HS-5 (cell line): ENCODE measurements around the gene CCNK.

ENCODE experiments used
- DNase-seq: peaks from one replicate; pipeline ENCODE4 v3.0.0-alpha.2; 2012; ENCODE audit warnings: low read depth

Gene CCNK

DNA sequence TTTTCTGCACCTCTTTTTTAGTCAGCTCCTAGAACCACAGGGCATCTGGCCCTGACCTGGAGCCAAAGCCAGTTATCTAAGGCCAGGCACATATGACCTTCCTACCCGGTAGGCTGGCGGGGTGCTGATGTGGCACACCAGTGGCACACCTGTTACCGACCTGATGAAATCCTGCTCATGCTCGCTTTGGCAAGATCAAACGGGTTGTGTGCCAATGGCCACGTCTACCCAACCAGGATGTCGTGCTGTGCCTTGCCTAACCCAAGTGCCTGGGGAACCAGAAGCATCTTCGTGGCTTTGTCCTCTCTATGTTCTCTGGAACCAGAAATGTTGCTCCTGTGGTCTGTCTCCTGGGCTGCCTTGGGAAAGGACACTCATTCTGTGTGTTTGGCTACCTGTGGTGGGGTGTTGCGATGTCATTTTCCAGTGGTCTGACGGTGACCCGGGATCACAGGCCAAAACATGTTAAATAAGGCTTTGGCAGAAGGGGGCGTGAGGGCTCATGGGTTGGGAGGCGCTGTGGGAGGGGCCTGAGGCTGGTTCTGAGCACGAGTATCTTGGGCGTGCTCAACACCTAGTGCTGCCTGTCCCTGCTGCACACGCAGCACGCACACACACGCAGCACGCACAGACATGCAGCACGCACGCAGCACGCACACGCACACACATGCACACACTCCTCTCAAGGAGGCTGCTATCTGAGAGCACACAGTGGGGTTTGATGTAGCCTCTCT, 27.9 kb downstream of the CCNK start:
- DNase-seq = no peak

DNA sequence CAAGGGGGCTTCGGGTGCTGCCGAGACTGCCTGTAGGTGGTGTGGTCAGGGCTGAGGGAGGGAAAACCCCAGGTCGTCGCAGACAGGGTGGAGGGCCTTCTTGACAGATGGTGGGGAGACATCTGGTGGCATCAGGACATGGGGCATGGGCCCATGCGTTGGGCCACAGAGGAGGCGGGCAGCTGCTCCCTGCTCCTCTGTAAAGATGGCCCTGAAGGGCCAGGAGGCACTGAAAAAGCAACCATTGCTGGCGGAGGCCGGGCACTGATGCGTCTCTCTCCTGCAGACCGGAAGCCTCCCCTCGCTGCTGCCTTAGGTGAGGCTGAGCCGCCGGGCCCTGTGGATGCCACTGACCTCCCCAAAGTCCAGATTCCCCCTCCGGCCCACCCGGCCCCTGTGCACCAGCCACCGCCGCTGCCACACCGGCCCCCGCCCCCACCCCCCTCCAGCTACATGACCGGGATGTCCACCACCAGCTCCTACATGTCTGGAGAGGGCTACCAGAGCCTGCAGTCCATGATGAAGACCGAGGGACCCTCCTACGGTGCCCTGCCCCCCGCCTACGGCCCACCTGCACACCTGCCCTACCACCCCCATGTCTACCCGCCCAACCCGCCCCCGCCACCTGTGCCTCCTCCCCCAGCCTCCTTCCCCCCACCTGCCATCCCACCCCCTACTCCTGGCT, 28.8 kb downstream of the CCNK start:
- no peak for DNase-seq

DNA sequence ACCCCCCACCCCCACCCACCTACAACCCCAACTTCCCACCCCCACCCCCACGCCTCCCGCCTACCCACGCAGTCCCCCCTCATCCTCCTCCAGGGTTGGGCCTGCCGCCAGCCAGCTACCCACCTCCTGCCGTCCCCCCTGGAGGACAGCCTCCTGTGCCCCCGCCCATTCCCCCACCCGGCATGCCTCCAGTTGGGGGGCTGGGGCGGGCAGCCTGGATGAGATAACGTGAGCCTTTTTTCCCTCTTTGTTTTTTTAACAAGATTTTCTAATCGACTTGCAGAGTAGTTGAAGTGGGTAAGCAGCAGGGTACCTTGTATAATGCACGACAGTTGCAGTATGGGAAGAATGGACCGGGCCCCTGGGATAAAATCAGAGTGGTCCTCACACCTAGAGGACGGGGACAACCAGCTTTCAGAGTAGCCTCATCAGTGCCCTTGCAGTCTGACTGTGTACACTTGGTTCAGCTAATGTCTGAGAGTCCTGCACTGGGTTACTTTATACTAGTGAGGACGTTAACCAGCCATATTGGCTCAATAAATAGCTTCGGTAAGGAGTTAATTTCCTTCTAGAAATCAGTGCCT, 29.4 kb downstream of the CCNK start:
- no peak for DNase-seq

DNA sequence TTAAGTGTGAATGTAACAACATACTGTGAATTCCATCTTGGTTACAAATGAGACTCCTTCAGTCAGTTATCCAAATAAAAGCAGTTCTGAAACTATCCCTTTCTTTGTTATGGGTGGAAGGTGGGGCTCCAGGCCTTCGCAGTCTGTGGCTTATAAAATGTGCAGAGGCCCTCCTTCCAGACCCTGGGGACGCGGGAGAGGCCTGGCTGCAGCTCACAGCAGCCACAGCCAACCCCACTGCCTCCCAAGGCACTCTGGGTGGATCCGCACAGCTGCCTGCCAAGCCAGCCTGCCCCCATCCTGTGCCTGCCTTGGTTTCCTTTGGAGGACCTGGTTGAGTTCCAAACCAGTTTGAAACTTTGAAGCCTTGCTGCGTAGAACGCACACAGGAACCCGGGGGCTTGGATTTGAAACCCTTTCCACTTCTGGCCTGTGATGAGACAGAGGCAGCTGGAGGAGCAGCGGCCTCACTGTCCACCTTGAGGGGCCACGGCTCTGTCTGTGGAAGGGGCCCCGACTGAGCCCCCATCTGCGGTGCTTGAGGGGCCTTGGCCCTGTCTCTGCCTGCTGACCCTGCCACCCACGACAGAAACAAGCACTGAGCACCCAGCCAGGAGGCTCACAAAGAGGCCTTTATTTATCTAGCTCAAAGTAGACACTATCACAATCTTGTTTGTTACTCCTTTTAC, 30.4 kb downstream of the CCNK start:
- no peak for DNase-seq

DNA sequence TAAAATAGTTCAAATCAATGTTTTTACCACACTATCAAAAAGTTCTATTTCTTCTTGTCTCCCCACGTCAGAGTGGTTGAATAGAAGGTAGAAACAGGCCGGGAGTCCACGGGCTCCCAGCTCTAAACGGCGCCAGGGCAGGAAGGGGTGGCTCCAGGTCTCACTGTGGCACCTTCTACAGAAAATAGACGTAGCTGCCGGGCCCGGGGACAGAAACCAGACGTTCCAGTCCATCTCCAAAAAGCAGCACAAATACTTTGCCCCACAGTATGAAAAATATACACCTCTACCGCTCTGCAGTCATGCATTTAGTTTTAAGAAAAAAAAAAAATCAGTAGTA, 30.9 kb downstream of the CCNK start:
- DNase-seq = no peak

DNA sequence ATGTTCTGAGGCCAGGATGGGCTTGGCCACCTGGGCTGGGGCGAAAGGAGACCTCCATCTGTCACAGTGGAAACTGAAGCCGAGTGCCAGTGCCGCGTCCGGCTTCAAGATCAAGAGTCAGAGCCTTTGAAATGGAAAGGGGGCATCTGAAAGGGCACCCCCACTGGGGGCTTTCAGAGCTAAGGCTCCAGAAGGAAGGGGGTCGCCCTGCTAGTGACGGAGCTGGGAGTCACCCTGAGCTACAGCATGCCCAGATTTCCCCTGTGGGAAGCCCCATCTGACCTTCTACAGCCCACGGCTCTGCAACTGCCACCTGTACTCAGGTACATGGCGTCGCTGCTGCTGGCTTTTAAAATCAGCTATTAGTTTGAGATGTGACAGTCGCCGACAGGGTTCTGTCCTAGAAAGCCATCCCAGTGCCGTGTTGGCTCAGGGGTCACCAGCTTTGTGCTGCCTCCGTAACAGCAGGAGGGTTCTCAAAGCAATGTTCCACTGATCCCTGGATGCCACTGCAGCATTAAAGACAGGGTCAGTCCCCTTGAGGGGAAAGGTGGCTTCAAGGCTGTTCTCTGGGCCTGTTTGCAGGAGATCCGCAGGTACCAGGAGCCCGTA, 31.5 kb downstream of the CCNK start:
- no peak for DNase-seq

DNA sequence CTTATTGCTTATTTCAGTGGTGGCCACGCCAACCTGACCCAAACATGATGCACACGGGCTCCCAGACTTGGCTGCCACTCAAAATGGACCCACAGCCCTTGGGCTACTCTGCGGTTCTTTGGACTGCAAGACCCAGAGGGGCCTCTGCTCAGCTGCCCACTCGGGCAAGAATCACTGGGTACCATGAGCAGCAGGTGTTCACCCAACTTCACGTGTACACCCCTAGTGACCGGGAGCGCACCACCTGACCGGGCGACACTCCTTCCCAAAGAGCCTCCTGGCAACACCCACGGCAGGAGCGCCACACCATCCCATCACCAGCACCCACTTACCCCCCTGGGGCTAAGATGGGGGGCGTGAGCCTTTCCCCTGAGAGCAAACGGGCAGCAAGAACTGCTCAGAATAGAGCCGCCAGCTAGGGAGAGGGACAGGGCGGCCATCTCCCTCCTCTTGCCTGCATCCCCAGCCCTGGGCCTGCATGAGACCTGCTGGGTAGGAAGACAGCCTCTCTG, 32.0 kb downstream of the CCNK start:
- DNase-seq = no peak

DNA sequence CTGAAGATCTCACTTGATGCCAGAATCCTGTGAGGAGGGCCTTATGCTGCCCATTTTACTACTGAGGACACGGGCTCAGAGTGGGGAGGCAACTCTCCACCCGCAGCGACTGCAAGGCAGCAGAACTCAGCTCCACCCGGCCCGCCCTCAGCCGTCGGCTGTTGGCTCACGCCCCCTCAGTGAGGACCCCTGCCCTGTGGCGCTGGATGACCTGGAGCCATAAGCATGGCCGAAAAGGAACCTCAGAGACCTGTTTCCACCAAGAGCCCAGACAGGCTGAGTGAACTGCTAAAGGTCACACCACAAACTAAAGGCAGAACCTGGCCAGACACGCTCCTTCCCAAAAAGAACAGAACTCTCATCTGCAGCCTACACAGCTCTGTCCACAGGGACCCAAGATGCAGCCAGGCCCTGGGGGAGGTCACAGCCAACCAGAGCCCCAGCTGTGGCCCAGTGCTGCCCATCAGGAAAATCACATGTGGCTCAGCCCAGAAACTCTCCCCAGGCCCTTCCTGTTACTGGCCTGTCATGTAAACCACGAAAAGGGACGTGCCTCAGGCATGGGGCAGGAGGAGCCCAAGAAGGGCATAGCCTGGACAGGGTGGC, 32.8 kb downstream of the CCNK start:
- no peak for DNase-seq

DNA sequence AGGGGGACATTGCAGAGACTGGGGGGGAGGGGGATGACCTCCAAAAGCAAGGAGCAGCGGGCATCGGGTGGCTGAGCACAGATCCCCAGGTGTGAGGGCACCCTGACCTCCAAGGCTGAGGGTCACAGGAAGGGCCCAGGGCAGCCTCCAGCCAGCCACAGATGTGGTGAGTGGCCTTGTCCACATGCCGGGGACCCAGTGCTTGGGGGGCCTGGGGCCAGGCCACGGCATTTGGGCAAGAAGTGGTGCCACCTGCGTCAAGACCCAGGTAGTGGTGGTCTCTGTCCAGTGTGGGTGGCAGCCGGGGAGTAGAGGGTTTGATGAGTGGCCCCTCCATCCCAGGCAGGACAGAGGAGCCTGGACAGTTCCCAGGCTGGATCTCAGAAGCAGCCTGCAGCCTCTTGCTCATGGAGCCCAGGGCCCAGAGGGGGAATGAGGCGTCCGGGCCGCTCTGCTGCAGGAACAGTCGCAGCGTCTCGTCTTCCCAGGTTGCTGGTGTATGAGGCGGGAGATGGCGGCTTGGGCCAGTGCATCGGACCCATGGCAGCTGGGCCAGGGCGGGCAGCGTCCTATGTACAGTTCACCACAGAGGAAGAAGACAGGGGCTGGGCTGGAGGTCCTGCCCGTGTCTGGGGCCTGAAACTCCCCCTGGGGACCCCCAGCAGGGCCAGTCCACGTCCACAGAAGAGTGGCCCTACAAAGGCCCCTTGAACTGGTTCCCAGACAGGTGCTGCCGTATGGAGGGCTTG, 33.5 kb downstream of the CCNK start:
- DNase-seq = no peak

DNA sequence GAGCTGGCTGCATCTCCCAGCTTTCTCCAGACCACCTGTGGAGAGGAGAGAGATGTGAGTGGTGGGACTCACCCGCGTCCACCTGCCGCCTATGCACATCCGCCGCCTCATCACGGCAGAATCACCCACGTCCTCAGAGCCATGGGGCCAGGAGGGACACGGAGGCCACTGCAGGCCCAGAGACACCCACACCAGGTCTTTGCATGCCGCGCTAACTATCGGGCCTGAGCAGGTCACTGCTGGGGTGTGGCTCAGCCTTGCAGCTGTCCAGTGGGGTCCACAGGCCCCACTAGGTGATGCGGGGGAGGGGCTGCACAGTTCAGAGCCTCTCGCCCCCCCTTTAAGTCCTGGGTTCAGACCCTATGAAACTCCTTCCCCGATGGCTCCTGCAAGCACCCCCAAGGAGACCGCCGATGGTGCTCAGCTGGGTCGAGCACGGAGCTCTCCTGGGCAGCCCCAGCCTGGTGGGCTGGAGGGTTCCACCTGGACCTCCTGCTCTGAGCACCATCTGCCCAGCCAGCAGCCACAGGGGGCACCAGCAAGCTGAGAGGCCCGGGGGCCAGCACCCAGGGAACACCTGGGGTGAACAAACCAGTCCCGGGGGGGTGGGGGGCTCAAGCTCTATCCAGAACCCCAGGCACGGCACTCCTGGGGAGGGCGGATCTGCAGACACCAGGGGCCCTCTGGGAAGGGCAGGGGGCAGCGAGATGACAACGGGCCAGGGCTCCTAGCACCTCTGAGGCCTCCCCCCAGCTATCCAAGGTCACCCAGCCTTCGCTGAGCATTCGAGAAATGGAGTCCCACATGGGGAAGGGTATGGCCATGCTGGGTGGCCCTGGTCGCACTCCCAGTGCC, 34.3 kb downstream of the CCNK start:
- DNase-seq = no peak

DNA sequence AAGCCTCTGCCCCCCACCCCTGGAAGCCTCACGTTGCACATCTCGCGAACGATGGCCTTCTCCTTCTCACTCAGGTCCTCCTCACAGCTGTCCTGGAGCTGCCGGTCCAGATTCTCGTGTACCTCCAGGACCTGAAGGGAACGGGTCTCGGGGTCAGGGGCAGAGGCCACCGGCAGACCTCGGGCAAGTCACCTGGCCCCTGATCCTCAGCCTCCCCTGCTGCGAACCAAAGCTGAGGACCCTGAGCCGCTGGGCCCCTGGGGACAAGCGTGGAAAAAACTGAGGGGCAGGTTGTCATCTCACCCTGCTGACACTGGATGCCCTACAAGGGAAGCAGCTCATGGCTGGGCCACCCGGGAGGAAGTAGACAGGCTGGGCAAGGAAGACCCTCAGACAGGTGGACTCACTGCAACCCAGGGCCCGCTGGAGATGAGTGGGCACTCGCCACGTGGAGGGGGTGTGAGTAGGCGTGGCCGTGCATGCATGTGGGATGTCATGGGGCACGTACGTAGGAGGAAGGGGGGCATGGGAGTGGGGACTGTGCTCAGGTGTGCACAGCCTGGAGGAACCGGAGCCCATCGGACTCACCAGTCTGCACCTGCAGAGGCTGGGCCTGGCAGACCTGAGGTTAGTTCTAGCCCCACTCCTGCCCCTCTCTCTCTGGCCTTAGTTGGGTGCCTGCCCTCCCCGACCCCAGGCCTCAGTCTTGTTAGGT, 35.1 kb downstream of the CCNK start:
- no peak for DNase-seq

DNA sequence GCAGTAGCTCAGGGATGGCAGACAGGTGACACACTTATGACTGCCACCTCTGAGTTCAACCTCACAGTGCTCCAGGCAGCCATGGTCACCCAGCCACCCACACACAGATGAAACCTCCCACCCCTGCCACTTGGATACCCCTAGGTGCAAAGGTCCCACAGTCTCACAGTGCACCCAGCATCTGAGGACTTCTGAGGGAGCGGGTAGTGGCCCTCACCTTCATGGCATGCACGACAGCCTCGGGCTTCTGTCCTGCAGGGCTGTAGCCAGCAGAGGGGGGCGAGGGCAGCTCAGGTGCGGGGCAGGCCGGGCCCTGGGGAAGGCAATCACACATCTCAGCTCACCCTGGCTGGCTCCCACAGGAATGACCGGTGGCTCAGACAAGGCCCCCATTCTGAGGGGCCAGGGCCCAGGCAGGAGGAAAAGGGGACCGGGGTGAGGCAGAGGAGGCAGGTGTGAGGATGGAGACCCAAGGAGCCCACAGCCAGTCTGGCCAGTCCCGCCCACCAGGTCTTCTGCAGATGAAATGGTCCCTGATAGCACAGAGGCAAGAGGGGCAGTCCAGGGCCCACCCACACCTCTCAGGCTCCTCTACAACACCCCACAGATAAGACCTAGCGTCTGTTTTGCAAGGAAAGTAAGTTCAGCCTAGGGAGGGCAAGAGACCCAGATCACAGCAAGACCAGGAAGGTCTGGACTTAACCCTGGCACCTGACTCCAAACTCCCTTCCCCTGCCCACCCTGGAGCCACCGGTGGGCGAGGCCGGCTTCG, 35.8 kb downstream of the CCNK start:
- no peak for DNase-seq

DNA sequence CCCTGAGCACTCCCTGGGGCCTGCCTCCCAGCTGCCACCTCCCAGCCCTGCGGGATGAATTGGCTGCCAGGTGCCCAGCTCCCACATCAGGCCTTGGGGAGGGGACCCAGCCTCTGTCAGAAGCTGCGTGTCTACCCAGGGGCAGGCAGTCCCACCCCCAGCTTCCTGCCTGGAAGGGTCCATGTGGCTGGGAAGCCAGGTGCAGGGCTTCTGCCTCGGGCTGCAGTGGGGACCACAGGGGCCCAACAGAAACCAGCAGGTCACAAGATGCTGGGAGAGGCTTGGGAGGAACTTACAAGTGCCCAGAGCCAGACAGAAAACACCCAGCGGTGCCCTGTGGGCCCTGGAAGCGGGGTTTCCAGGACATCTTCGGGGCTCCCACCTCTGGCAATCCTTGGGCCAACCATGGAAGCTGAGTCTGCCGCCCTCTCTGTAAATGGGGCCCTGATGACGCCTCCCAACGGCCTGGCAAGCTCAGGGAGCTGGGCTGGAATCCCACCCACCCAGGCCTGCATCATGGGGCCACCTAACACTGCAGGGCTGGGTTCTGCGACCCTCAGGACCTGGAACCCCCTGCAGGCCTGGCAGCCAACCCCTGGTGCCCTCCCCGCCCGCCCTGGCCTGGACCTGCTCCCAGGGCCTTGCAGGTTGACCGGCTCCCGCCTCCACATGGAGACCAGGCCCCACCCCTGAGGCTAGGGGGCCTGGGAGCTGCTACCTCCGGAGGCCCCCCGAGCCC, 36.6 kb downstream of the CCNK start:
- DNase-seq = no peak

DNA sequence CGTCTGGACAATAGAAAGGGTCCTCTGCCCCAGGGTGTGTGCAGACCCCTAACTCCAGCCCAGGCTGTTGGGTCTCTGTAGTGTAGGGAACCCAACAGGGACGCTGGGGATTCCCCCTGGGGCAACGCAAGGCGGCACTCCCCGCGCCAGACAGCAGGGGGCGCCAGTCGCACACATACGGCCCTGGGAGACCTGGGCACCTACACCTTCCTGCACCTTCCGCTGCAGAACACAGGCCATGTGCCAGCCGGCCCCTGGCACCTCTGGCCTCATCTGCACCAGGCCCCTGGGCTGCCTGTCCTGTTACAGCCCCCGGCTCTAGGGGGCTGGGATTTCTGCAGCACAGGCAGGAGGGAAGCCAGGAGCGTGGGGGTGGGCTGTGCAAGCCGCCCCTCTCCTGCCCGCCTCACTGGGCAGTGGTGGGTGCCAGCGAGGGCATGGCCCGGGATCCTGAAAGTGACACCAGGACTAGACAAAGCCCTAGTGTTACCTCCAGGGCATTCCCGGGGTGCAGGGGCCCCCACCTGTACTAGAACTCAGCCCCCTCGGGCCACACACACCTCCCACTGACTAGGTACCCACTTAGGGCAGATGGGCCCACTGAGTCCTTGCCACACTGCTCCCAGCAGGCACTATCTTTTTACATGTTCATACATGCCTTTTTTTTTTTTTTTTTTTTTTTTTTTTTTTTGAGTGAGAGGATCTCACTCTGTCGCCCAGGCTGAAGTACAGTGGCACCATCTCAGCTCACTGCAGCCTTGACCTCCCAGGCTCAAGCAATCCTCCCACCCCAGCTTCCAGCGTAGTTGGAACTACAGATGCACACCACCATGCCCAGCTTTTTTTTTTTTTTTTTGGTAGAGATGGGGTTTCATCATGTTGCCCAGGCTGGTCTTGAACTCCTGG, 37.5 kb downstream of the CCNK start:
- no peak for DNase-seq

DNA sequence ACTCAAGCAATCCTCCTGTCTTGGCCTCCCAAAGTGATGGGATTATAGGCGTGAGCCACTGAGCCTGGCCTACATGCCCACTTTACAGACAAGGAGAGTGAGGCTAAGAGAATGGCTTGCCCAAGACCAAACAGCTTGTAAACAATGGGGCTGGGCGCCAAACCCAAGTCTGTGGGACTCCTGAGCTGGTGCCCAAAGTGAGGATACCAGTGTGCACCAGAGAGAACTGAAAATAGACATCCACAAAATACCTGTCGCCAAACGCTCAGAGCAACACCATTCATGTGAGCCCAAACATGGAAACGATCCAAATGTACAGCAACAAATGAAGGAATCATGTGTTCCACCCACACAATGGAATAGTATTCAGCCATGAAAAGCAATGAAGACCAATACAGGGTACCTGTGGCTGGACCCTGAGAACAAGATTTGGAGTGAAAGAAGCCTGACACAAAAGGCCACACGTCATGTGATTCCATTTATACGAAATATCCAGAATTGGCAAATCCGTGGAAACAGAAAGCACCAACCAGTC, 38.2 kb downstream of the CCNK start:
- no peak for DNase-seq

DNA sequence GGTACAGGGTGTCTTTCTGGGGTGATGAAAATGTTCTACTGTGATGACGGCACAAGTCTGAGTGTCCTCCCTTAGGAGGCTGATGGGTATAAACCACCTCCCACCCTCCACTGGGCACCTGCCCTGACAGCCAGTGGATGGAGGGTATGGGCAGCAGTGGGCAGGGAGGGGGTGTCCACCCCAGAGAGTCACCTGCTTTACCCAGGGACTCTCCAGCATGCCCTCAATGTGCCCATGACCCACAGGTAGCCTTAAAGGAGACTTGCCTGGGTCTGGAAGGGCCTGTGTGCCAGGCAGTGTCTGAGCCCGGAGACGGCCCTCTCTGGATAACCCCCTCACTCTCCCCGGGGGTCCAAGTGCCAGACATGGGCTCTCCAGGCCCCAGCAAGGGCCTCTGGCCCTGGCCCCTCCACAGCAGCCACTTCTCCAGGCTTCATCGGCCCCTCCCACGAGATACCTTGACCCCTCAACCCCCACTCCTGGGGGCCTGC, 38.8 kb downstream of the CCNK start:
- DNase-seq = no peak
